Skeletal muscle cell (primary cell): ENCODE measurements around the gene SETD5.

Experiments used
- DNase-seq: peaks from one replicate; pipeline ENCODE4 v3.0.0-alpha.2; 2010; ENCODE audit warnings: low read depth
- H3K4me3 ChIP-seq: 2 replicates; pipeline ENCODE4 v1.5.1; 2011; ENCODE audit warnings: low read depth, mild to moderate bottlenecking, control low read depth, low read length, moderate library complexity

Gene SETD5, protein sequence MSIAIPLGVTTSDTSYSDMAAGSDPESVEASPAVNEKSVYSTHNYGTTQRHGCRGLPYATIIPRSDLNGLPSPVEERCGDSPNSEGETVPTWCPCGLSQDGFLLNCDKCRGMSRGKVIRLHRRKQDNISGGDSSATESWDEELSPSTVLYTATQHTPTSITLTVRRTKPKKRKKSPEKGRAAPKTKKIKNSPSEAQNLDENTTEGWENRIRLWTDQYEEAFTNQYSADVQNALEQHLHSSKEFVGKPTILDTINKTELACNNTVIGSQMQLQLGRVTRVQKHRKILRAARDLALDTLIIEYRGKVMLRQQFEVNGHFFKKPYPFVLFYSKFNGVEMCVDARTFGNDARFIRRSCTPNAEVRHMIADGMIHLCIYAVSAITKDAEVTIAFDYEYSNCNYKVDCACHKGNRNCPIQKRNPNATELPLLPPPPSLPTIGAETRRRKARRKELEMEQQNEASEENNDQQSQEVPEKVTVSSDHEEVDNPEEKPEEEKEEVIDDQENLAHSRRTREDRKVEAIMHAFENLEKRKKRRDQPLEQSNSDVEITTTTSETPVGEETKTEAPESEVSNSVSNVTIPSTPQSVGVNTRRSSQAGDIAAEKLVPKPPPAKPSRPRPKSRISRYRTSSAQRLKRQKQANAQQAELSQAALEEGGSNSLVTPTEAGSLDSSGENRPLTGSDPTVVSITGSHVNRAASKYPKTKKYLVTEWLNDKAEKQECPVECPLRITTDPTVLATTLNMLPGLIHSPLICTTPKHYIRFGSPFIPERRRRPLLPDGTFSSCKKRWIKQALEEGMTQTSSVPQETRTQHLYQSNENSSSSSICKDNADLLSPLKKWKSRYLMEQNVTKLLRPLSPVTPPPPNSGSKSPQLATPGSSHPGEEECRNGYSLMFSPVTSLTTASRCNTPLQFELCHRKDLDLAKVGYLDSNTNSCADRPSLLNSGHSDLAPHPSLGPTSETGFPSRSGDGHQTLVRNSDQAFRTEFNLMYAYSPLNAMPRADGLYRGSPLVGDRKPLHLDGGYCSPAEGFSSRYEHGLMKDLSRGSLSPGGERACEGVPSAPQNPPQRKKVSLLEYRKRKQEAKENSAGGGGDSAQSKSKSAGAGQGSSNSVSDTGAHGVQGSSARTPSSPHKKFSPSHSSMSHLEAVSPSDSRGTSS (N-terminal part only)

DNA sequence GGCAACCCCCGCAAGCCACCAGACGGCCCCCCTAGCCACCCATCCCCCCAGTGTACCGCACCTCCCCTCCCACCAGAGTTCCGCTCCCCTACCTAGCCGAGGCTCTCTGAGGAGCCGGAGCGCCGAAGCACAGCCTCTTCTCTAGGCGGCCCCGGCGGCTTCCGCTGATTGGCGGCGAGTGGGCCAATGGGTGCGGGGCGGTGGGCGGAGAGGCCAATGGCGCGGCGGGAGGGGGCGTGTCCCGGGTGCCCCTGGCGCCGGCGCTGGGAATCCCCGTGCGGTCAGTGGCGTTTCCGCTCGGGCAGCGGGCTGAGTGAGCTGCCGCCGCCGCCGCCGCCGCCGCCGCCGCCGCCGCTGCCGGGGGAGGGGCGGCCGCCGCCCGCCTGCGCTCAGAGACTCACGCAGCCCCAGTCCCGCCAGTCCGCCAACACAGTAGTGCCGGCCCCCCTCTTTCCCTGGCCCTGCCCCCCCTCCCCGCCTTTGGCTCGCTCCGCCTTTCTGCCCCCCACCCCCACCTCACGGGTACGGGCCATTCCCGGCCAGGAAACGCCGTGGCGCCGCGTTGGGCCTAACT is at the start of gene SETD5:
SETD5 (plus strand) TSS at position 284 of the 574 bp plus-strand sequence. CDS start 31,324 bp downstream, outside the sequence.
- H3K4me3 ChIP-seq = peak within 1 kb of the TSS; percentile 99
- peak; percentile 90 for DNase-seq

DNA sequence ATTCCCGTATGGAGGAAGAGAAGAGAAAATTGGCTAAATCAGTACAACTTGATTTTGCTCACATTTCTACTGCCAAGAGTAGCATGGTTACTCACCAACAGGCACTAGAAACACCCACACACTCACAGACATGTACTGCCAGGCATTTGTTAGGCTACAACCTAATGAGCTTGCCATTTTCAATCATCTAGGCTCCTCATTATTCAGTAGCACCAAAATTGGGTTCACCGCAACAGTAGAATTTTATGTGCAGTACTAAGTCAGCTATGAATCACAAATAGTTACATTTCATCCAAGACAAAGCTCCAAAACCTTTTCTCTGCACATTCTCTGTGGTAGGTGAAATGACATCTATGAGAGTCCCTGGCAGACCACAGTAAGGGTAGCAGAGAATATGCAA is 49.5 kb upstream of the SETD5 start:
- DNase-seq = peak; percentile 71
- H3K4me3 ChIP-seq = no peak overlapping the region

DNA sequence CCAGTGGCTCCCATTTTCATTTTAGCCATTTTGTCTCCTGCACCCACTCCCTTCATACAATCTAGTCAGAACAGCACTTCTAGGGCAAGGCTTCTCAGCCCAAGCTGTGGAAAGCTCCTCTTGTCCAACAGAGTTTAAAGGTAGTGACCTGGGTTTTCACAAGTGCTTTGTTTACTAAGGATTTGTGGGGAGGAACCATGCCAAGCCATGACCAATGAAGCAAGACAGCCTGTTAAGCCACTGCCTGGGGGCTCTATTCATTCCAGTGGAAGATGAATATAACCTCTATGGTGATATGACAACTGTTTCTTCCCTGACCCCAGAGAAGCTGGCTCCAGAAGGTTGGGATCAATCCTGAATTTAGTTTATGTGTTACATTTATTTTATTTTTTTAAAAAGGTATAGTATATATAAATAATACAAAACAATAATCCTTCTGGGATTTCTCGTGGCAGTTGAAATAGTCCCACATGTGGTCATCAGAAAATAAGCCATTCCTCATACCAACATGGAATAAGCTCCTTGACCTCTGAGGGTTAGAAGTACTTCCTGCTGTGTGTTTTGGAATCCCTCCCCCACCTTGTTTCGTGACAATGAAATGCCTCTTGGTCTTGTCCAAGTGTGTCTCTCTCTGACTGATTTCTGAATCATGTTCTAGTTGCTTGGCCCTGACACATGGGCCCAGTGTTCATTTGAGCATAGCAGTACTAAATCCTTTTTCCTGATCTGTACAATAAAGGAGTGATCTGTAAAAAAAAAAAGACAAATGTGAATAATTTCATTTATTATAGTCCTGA is 47.9 kb upstream of the SETD5 start:
- peak; percentile 82 for DNase-seq
- H3K4me3 ChIP-seq = no peak overlapping the region

DNA sequence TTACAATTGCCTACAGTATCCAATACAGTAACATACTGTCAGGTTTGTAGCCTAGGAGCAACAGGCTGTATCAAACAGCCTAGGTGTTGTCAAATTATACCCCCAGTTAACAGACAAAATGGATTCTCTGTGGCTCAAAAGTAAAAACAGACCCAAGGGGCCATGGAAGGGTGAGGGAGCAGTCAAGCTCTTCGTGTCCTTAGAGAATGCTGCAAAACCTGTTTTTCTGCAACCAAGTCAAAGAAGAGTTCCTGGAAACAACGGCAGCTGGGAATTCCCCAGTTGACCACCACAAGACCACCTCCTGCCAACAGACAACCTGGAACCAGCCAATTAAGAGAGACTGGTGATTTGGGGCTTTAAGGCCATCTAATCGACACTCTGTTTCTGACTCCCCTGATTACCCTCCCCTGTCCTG is 45.7 kb upstream of the SETD5 start:
- no peak for DNase-seq
- no peak overlapping the region for H3K4me3 ChIP-seq

DNA sequence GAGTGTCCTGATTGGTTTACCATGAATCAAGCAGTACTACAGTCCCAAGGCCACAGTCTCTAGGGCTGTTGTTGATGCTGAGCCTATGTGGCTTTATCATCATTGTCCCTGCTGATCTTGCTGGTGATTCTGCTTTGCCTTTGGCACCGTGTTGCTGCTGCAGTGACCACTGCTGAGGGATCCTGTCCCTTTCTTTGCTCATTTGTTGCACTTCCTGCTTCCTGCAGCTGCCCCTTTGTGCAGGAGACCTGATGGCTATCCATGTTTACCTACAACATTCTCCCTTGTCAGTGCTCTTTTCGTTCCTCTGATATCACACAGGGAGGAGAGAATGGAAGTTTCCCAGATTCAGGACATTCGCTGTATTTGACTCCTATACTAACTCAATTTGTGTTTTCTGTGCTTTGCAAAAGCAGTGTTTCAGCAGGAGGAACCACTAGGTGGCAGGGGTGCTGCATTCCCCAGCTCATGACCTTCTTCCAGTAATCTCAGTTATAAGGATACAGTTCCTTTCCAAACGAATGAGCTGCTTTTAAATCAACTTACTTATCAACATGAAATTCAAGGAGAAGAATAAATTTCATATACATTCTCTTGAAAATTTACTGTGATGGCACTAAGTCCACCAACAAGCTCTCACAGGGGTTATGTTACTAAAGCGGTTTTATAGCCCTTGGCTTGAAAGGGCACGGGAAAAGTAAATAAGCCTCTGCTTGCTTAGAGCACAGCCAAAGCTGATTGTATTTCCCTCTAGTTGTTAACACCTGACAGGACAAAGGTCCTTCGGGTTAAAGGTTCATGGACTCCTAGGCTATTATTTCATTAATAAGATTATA is 44.3 kb upstream of the SETD5 start:
- no peak overlapping the region for H3K4me3 ChIP-seq
- no peak for DNase-seq

DNA sequence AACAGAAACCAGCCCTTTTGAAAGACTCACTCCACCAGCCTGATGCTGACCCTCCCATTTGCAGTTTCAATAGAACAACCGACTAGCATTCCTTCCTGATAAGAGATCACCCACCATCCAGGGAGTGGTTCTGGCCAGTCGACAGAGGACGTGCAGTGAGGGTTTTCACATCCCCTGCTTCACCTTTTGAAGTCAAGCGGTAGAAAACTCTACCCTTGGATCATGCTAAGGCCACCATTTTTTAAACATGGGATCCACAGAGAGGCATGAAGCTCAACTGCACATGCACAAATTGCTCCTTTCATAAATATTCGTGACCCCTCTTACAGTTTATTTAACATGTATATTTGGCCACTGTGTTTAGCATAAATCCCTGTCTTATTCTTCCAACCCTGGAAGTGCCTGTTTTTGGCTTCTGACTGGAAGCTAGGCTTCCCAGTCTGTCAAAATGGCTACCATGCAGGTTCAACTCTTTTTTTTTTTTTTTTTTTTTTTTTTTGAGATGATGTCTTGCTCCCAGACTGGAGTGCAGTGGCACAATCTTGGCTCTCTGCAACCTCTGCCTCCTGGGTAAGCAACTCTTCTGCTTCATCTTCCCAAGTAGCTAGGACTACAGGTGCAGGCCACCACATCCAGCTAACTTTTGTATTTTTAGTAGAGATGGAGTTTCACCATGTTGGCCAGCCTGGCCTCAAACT is 35.6 kb upstream of the SETD5 start:
- peak overlapping the region; percentile 63 for H3K4me3 ChIP-seq
- no peak for DNase-seq

DNA sequence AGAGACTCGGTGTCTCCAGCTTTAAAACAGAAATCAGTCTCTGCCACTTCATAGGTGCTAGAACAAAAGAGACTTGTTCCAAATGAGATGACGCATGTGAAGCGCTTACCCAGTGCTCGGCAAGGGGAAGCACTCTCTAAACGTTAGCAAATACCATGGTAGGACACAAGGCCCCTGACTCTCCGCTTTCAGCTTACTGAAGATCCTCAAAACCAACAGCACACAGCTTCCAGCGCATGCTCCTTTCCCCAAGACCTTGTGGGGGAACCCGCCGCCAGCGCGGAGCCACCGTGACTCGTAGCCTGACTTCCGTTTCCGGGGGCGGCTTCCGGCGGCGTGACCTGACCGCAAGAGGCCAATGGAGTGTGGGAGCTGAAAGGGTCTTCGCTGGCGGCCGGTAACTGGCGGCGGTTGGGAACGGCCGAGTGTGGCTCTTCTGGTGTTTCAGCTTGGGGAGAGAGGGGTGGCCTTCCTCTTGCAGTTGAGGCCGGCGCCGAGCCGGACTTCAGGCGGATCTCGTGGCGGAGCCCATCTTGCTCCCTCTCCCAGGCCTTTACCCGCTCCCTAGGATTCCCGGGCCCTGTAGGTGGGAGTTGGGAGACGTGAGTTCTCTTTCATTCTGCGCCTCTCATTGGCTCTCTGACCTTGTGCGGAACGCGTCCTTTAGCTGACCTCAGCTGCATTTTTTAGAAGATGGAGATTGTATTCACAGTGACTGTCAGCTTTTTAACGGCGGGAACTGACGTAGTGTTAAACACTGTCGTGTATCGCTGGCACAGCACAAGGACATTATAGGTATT is 34.5 kb upstream of the SETD5 start, which contains the start of gene THUMPD3:
THUMPD3 (plus strand) TSS at position 324 of the 800 bp plus-strand sequence. CDS start 2,015 bp downstream, outside the sequence.
- peak; percentile 66 for DNase-seq
- peak within 1 kb of the TSS; percentile 63 for H3K4me3 ChIP-seq

DNA sequence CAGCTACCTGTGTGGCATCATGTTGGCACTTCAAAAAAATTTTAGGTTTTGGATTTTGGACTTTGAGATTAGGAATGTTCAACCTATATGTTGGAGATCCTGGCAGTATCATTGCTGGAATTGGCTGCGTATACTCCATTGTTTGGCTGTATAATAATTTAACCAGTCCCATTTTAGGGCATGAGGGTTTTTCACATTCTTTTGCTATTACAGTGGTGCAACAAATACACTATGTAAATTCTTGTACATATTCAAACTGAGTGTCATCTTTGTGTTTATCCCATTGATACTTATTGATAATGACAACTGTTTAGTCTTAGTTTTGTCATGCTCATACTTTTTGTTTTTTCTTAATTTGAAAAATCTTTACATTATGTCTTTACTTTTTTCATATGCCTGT is 27.9 kb upstream of the SETD5 start:
- DNase-seq = no peak
- H3K4me3 ChIP-seq = no peak overlapping the region

DNA sequence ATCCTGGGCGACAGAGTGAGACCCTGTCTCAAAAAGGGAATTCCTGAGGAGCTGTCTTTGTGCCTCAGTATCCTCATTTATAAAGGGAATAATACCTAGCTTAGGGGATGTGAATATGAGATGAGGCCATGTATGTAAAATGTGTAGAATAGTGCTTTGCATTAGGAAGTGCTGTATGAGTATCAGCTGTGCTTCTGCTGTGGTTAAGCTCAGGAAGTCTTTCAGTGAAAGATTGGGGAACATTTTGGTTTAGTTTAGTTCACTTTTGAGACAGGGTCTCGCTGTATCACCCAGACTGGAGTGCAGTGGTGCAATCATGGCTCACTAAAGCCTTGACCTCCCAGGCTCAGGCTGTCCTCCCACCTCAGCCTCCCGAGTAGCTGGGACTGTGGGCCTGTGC is 23.9 kb upstream of the SETD5 start:
- H3K4me3 ChIP-seq = no peak overlapping the region
- DNase-seq = no peak

DNA sequence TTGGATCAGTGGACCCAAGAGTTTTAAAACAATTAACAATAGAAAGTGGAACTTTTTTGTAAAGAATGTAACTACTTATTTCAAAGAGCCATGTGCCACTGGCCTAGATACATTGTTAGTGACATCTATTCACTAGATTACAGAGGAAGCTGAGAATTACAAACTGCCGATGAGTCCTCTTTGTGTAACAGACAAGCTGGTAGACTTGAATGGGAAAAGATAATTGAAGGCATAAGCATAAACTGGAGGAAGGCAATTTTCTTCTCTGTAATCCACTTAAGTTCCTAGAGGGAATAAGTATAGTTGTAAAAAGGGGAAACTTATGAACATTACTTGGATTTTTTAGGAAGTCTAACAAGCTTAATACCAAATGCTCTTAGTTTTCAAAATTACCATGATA is 19.4 kb upstream of the SETD5 start:
- H3K4me3 ChIP-seq = no peak overlapping the region
- DNase-seq = no peak

DNA sequence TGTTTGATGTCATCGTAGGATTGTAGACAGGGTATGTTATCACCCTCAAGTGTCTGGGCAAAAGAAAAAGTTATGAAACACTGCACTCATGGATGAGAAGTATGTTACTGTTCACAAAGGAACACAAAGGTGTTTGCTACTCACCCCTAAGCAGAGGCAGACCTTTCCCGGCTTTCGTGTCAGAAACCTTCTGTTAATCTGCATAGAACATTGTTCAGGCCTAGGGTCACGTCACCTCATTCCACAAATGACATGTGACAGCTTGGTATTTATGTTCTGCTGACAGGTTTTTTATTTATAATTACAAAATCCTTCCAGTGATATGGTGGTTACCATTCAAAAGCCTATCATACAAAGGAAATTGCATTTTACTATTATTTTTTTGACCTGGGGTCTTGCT is 18.1 kb upstream of the SETD5 start:
- H3K4me3 ChIP-seq = no peak overlapping the region
- DNase-seq = no peak

DNA sequence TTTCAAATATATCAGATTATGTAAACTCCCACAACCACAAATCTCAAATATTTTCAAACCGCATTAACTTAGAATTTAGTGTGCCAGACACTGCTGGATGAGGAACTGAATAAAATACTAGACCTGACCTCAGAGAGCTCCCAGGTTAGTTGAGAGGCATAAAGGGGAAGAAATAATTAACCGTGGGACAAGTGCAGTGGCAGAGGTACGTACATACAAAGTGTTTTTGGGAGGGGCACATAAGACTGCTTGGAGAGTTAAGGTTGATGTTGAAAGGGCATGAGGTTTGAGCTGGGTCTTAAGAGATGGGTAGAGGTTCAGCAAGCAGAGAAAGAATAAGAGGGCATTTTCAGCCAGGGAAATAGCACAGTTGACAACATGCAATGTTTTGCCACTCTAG is 17.4 kb upstream of the SETD5 start:
- no peak for DNase-seq
- no peak overlapping the region for H3K4me3 ChIP-seq

DNA sequence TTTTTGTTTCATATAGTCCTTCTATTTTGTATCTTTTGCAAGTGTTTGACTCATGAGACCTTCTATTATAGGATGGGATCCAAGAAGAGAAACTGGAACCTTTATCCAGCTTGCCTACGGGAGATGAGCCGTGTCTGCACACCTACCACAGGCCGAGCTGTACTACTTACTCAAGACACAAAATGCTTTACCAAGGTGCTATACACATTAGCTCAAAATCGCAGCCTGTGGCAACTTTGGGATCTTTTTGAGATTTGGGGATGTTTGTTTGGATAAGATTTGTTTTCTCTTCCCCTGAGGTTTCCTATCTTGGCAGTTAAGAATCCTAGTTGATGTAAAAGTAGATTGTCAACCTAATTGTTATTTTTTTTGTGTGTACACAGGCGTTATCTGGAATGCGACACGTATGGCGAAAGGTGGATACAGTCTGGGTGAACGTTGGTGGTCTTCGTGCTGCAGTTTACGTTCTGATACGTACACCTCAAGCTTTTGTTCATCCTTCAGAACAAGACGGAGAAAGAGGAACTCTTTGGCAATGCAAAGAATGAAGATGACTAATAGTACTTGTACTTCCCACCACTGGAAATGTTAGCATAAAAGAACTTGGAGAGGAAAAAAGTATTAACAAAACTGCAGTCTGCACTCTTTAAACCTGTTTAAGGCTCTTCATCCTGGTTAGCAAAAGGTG is 13.1 kb upstream of the SETD5 start:
- no peak for DNase-seq
- H3K4me3 ChIP-seq = no peak overlapping the region

DNA sequence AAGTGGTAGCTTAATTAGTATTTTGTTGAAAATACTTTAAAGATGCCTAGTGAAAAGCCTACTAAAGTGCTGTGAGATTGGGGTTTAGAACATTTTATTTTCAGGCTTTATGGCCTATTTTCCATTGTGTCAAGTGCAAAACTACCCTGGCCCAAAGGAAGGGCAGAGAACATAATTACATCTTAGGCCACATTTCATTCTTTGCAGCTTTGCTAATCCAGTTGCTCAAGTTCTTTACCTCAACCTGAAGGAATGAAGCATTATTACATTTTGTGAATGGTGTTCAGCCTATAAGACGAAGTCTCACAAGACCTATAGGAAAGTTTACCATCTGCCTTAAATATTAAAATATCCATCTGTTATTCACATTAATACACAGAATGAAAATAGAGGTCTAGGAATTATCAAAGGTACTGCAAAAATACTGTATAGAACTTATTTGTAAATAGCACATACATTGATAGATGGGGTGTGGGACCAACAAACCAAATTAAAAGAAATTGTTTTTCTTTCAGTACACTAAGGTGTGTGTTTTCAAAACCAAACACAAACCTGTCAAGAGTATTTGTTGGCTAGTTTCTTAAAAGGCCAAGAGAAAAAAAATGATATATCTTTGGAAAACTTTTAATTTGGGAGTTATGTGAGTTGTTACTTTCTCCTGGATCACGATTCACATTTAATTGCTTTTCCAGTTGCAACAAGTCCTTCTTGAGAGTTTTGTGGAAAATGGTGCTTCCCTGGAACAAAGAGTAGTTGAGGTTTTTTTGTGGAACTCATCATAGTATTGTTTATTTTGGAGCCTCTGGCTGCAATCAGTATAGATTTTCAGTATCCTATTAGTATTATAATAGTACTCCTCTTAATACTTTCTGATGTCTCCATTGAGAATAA is 12.0 kb upstream of the SETD5 start:
- H3K4me3 ChIP-seq = no peak overlapping the region
- no peak for DNase-seq

DNA sequence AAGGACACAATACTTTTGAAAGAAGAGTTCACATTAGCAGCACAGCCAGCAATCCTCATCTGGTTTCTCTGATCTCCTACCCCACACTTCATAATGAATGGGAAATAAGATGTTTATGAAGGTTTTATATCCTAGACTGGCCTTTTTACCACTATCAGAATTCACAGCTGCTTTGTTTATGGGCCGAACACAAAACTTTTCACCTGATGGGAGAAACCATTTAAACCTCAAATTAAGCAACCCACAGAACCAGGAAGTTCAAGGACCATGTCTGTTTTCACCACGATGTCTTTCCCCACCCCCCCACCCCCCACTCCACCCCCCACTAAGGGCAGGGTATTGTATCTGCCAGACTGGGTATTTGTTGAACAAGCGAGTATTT is 11.3 kb upstream of the SETD5 start:
- no peak overlapping the region for H3K4me3 ChIP-seq
- no peak for DNase-seq
